Measurements from ENCODE around the gene HDAC11.

GRCh38 chr3:13502791-13503060 lies 22.6 kb downstream of the HDAC11 start:
- TF ChIP-seq CTCF (IDR thresholded peaks at IDR 0.05; ENCODE audit: low read length) = no peak
- no peak for TF ChIP-seq EZH2 (optimal IDR thresholded peaks at IDR 0.05; ENCODE audit: low read depth, low read length)
- no peak for TF ChIP-seq EZH2phosphoT487 (IDR thresholded peaks at IDR 0.05; ENCODE audit: low read length)

All from MM.1S (cell line).